HepG2 (cell line): Measurements from ENCODE around the gene CHKB. TPM values are rescaled to one million over a fixed set of nuclear protein-coding genes. Genes with fewer than 3 reads are reported as not detected.

Experiments
- AGO1 ChIP-seq: fragments of 200-400 bp; formaldehyde crosslinking; IDR thresholded peaks from 2 replicates; pipeline ENCODE4 v1.6.1; 2017; ENCODE audit warnings: mild to moderate bottlenecking, low read depth, low read length, moderate library complexity; ENCODE audit not compliant: poor library complexity, severe bottlenecking
- BHLHE40 ChIP-seq: IDR thresholded peaks from 2 replicates; pipeline ENCODE4 v1.6.1; 2011; ENCODE audit warnings: low read length, improper control_type of control experiment
- ELF1 ChIP-seq: sonication (generic); formaldehyde crosslinking; IDR thresholded peaks from 2 replicates; pipeline ENCODE4 v1.4.0; 2020; ENCODE audit warnings: missing genetic modification reagents
- ONECUT2 ChIP-seq: sonication (generic); formaldehyde crosslinking; IDR thresholded peaks from 2 replicates; pipeline ENCODE4 v1.4.0; 2020; ENCODE audit warnings: missing genetic modification reagents
- SP2 ChIP-seq: sonication (generic); formaldehyde crosslinking; IDR thresholded peaks from 2 replicates; pipeline ENCODE4 v1.5.1; 2020; ENCODE audit warnings: mild to moderate bottlenecking, missing genetic modification reagents
- U2AF2 ChIP-seq: fragments of 200-400 bp; formaldehyde crosslinking; IDR thresholded peaks from 2 replicates; pipeline ENCODE4 v1.6.1; 2017; ENCODE audit warnings: low read depth, mild to moderate bottlenecking, low read length
- ZBTB42 ChIP-seq: sonication (generic); formaldehyde crosslinking; IDR thresholded peaks from 2 replicates; pipeline ENCODE4 v1.5.0; 2020; ENCODE audit warnings: mild to moderate bottlenecking, missing genetic modification reagents
- ZNF430 ChIP-seq: sonication (generic); formaldehyde crosslinking; IDR thresholded peaks from 2 replicates; pipeline ENCODE4 v1.9.0; 2021; ENCODE audit warnings: mild to moderate bottlenecking, missing genetic modification reagents
- ZNF549 ChIP-seq: sonication (generic); formaldehyde crosslinking; IDR thresholded peaks from 2 replicates; pipeline ENCODE4 v1.5.0; 2020; ENCODE audit warnings: missing genetic modification reagents
- ZNF75D ChIP-seq: sonication (generic); formaldehyde crosslinking; IDR thresholded peaks from 2 replicates; pipeline ENCODE4 v1.8.1; 2023; ENCODE audit warnings: missing genetic modification reagents, mild to moderate bottlenecking, borderline replicate concordance
- ZNF879 ChIP-seq: sonication (generic); formaldehyde crosslinking; IDR thresholded peaks from 2 replicates; pipeline ENCODE4 v1.8.1; 2023; ENCODE audit warnings: missing genetic modification reagents
- polyA plus RNA-seq, 8 experiments: library from polyadenylated mRNA; depleted of rRNA in 3 of 8; stranded (reverse) in 7 of 8; unstranded in 1 of 8; fragments of >200 nt; fragmentation: Illumina TruSeq in 4 of 8; extraction: Trizol in 4 of 8; gene quantifications; 2 replicates each; pipeline versions ENCODE4 v1.2.1 to v1.2.3, GENCODE V29; 2011 to 2016; ENCODE audit warnings: low read depth in 4 of 8, missing spikeins in 1 of 8, mixed read lengths in 1 of 8; ENCODE audit not compliant: insufficient read depth in 1 of 8
- total RNA-seq, 5 experiments: library from RNA; depleted of rRNA; stranded (reverse); fragments of >200 nt; fragmentation: Illumina TruSeq; extraction: Trizol; gene quantifications; 2 replicates each; pipeline ENCODE4 v1.2.3, GENCODE V29; 2016; ENCODE audit warnings: low read depth in 1 of 5
- TF ChIP-seq, protein P1 (sequence below): sonication (generic); formaldehyde crosslinking; IDR thresholded peaks from 2 replicates; pipeline ENCODE4 v1.5.1; 2020; ENCODE audit warnings: missing genetic modification reagents, mild to moderate bottlenecking, borderline replicate concordance
- TF ChIP-seq, protein P2 (sequence below): sonication (generic); formaldehyde crosslinking; IDR thresholded peaks from 2 replicates; pipeline ENCODE4 v1.5.0; 2020; ENCODE audit warnings: mild to moderate bottlenecking, missing genetic modification reagents, moderate library complexity
- TF ChIP-seq, protein P3 (sequence below): sonication (generic); formaldehyde crosslinking; IDR thresholded peaks from 2 replicates; pipeline ENCODE4 v1.5.0; 2020; ENCODE audit warnings: missing genetic modification reagents
- TF ChIP-seq, protein P4 (sequence below): sonication (generic); formaldehyde crosslinking; IDR thresholded peaks from 2 replicates; pipeline ENCODE4 v1.5.1; 2020; ENCODE audit warnings: missing genetic modification reagents, mild to moderate bottlenecking, borderline replicate concordance
- TF ChIP-seq, protein P5 (sequence below): sonication (generic); formaldehyde crosslinking; IDR thresholded peaks from 2 replicates; pipeline ENCODE4 v1.9.0; 2022; ENCODE audit warnings: low read depth, missing genetic modification reagents
- TF ChIP-seq, protein P6 (sequence below): sonication (generic); formaldehyde crosslinking; IDR thresholded peaks from 2 replicates; pipeline ENCODE4 v1.8.0; 2022; ENCODE audit warnings: missing genetic modification reagents, low read depth, mild to moderate bottlenecking, borderline replicate concordance
- TF ChIP-seq, protein P7 (sequence below): sonication (generic); formaldehyde crosslinking; conservative IDR thresholded peaks from 2 replicates; pipeline ENCODE4 v1.4.0; 2020; ENCODE audit warnings: missing genetic modification reagents

CHKB gene
- total and polyA plus RNA-seq, 2 of the 13 experiments (the other 11 are each of a cell fraction or from before 2014, with no cell fraction given): 24.5 to 42.7 TPM

DNA sequence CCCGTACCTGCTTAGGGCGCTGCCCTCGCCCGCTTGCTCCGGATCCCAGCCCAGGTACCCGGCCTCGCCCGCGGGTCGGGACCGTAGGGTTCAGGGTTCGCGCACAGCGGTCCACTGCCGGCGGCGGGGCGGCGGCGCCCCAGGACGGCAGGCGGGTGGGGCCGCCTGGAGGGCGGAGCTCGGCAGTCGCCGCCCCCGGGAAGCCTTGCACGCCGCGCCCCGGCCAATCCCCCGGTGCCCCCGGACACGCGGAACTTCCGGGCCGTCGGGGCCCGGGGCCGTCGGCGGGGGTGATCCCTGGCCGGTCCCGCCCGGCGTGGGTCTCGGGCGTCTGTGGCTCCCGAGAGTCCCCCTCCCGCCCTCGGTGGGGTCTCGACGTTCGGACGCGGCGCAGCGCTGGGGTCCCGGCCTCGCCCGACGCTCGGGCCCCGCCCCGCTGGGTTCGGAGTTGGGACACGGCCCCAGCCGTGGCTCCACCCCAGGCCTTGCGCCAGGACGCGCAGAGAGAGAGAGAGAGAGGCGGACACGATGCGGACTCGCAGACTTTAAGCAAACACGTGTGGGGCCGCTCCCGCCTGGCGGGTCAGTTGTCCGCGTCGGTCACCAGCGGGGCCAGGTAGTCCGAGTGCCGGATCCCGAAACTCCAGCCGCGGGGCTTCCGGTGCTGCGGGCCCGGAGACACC, 52.6 kb downstream of the CHKB start, which contains the start of gene TYMP (continued):
- TF ChIP-seq, protein P1, sequence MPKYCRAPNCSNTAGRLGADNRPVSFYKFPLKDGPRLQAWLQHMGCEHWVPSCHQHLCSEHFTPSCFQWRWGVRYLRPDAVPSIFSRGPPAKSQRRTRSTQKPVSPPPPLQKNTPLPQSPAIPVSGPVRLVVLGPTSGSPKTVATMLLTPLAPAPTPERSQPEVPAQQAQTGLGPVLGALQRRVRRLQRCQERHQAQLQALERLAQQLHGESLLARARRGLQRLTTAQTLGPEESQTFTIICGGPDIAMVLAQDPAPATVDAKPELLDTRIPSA (CRISPR knock-in tag): no peak
- TF ChIP-seq, protein P2, sequence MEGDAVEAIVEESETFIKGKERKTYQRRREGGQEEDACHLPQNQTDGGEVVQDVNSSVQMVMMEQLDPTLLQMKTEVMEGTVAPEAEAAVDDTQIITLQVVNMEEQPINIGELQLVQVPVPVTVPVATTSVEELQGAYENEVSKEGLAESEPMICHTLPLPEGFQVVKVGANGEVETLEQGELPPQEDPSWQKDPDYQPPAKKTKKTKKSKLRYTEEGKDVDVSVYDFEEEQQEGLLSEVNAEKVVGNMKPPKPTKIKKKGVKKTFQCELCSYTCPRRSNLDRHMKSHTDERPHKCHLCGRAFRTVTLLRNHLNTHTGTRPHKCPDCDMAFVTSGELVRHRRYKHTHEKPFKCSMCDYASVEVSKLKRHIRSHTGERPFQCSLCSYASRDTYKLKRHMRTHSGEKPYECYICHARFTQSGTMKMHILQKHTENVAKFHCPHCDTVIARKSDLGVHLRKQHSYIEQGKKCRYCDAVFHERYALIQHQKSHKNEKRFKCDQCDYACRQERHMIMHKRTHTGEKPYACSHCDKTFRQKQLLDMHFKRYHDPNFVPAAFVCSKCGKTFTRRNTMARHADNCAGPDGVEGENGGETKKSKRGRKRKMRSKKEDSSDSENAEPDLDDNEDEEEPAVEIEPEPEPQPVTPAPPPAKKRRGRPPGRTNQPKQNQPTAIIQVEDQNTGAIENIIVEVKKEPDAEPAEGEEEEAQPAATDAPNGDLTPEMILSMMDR: peak; percentile 12; the same call in 1 of the 2 replicates
- TF ChIP-seq, protein P3, sequence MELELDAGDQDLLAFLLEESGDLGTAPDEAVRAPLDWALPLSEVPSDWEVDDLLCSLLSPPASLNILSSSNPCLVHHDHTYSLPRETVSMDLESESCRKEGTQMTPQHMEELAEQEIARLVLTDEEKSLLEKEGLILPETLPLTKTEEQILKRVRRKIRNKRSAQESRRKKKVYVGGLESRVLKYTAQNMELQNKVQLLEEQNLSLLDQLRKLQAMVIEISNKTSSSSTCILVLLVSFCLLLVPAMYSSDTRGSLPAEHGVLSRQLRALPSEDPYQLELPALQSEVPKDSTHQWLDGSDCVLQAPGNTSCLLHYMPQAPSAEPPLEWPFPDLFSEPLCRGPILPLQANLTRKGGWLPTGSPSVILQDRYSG (CRISPR knock-in tag): peak; percentile 19; the same call in 1 of the 2 replicates
- TF ChIP-seq, protein P4, sequence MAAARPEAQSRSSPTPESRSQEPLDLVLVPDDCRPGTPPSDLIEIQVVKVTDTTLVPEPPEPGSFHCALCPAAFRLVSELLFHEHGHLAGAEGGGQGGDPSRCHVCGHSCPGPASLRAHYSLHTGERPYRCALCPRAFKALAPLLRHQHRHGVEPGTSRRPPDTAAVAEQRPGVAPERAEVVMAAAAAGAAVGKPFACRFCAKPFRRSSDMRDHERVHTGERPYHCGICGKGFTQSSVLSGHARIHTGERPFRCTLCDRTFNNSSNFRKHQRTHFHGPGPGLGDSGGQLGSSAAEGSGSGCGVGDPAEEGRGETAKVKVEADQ (CRISPR knock-in tag): no peak
- TF ChIP-seq, protein P5, sequence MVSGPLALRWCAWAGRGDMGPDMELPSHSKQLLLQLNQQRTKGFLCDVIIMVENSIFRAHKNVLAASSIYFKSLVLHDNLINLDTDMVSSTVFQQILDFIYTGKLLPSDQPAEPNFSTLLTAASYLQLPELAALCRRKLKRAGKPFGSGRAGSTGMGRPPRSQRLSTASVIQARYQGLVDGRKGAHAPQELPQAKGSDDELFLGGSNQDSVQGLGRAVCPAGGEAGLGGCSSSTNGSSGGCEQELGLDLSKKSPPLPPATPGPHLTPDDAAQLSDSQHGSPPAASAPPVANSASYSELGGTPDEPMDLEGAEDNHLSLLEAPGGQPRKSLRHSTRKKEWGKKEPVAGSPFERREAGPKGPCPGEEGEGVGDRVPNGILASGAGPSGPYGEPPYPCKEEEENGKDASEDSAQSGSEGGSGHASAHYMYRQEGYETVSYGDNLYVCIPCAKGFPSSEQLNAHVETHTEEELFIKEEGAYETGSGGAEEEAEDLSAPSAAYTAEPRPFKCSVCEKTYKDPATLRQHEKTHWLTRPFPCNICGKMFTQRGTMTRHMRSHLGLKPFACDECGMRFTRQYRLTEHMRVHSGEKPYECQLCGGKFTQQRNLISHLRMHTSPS (CRISPR knock-in tag): no peak
- TF ChIP-seq ZNF879 (CRISPR knock-in tag) (peak; percentile 50; the same call in 1 of the 2 replicates), ZNF549 (CRISPR knock-in tag) (no peak), SP2 (0 out of 2 replicates have a peak, but pooled peaks have one; percentile 25), ZNF430 (peak; percentile 66), AGO1 (no peak), ELF1 (CRISPR knock-in tag) (peak; percentile 50), ZBTB42 (CRISPR knock-in tag) (no peak; the same call in 1 of the 2 replicates), BHLHE40 (peak; percentile 53; the same call in 1 of the 2 replicates), ONECUT2 (peak; percentile 64; the same call in 1 of the 2 replicates), U2AF2 (no peak), ZNF75D (CRISPR knock-in tag) (no peak)
- TF ChIP-seq, protein P6, sequence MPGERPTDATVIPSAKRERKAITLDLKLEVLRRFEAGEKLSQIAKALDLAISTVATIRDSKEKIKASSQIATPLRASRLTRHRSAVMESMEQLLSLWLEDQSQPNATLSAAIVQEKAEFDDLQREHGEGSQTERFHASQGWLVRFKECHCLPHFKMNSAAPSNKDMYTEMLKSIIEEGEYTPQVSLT (CRISPR knock-in tag): no peak
- TF ChIP-seq, protein P7, sequence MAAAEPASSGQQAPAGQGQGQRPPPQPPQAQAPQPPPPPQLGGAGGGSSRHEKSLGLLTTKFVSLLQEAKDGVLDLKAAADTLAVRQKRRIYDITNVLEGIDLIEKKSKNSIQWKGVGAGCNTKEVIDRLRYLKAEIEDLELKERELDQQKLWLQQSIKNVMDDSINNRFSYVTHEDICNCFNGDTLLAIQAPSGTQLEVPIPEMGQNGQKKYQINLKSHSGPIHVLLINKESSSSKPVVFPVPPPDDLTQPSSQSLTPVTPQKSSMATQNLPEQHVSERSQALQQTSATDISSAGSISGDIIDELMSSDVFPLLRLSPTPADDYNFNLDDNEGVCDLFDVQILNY (CRISPR knock-in tag): 0 out of 2 replicates have a peak, but pooled peaks have one; percentile 18
